SK-N-SH (cell line): ENCODE data around the gene MYL6B.

ENCODE experiments used
- GABPA ChIP-seq: IDR thresholded peaks from 2 replicates; pipeline ENCODE4 v1.4.0; 2012; ENCODE audit warnings: low read depth, mild to moderate bottlenecking
- NFIC ChIP-seq: IDR thresholded peaks from 2 replicates; pipeline ENCODE4 v1.4.0; 2012; ENCODE audit warnings: borderline replicate concordance
- TAF1 ChIP-seq: IDR thresholded peaks from 2 replicates; pipeline ENCODE4 v1.6.1; 2012; ENCODE audit warnings: low read depth, mild to moderate bottlenecking, low read length, moderate library complexity, borderline replicate concordance

DNA sequence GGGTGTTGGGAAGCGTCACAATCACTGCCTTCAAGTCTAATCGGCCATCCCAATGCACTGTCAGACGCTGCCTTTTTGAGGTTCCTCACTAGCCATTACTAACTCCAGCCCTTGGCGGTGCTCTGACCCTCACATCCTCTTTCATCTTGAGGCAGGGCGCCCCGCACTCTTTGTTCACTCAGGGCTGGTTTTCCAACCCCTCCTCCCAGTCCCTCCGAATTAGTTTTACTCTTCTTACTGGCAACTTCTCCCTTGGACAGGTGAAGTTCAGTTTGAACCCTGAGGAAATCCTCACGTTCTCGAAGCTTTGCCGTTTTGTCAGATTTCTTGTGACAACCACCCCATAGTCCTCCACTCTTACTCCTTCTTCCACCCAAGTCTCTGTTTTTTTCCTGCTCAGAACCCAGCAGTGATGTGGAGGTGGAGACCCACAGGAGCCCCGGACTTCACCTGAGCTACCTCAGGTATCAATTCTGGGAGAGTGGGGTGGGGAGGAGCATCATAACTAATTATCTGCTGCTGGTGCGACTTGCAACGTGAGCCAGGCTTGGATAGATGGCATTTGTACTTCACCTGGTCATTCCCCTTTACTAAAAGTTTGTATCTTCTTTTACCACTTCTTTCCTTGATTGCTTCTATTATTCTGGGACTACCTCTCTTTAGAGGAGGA is 33.6 kb upstream of the MYL6B start:
- TF ChIP-seq GABPA (no peak), TAF1 (no peak), NFIC (no peak)
